Suprapubic skin (tissue), 4 donors: Measurements from ENCODE around the gene FUZ. TPM values are rescaled to one million over a fixed set of nuclear protein-coding genes. Genes with fewer than 3 reads are reported as not detected.

Experiments
- DNase-seq, 2 donors: peaks; one replicate each; pipeline ENCODE4 v3.0.0-alpha.2; 2019; ENCODE audit warnings: low spot score in 2 of 2
- H3K27ac ChIP-seq: fragments of 200-600 bp; sonication (generic); one replicate; pipeline ENCODE4 v1.5.1; 2019
- H3K27me3 ChIP-seq: fragments of 200-600 bp; sonication (generic); one replicate; pipeline ENCODE4 v1.5.1; 2019
- H3K36me3 ChIP-seq: fragments of 200-600 bp; sonication (generic); one replicate; pipeline ENCODE4 v1.5.1; 2019
- H3K4me1 ChIP-seq: fragments of 200-600 bp; sonication (generic); one replicate; pipeline ENCODE4 v1.5.1; 2019
- H3K4me3 ChIP-seq: fragments of 200-600 bp; sonication (generic); one replicate; pipeline ENCODE4 v1.5.1; 2019; ENCODE audit warnings: mild to moderate bottlenecking
- H3K9me3 ChIP-seq: fragments of 200-600 bp; sonication (generic); one replicate; pipeline ENCODE4 v1.5.1; 2019
- CTCF ChIP-seq, 2 donors: fragments of 200-600 bp in 1 of 2; fragments of 450-650 bp in 1 of 2; sonication (generic) in 1 of 2; IDR thresholded peaks; one replicate each; pipeline ENCODE4 v1.5.1; 2016 to 2019; ENCODE audit warnings: antibody characterized with exemption in 2 of 2, mild to moderate bottlenecking in 1 of 2, moderate library complexity in 1 of 2
- EP300 ChIP-seq: sonication (generic); formaldehyde crosslinking; IDR thresholded peaks from one replicate; pipeline ENCODE4 v1.6.1; 2017; ENCODE audit warnings: antibody characterized with exemption
- POLR2A ChIP-seq, 2 donors: fragments of 450-650 bp; IDR thresholded peaks; one replicate each; pipeline ENCODE4 v1.6.1; 2017; ENCODE audit warnings: antibody characterized with exemption in 2 of 2, mild to moderate bottlenecking in 2 of 2, moderate library complexity in 2 of 2
- POLR2AphosphoS5 ChIP-seq, 3 donors: sonication (generic); formaldehyde crosslinking; IDR thresholded peaks; one replicate each; pipeline ENCODE4 v1.6.1; 2017; ENCODE audit warnings: antibody characterized with exemption in 3 of 3
- WGBS: methylation state at CpG from one replicate; pipeline ENCODE4 v1.1.5; 2018; 5-methylcytosine and 5-hydroxymethylcytosine counted together
- total RNA-seq, 4 donors: library from RNA; depleted of rRNA; stranded (reverse); fragments of >200 nt; gene quantifications; one replicate each; pipeline ENCODE4 v1.1.0, GENCODE V29; 2016

FUZ gene
- total RNA-seq, 4 donors from 2014 or later: 9.4 to 24.2 (median 14.4) TPM

- H3K36me3 ChIP-seq: peaks cover 78% of the 10 kb centered on the region
Observed at GRCh38 chr19:49835562-49835961, 22.5 kb upstream of the FUZ start.

GRCh38 chr19:49833599-49833998, 20.5 kb upstream of the FUZ start:
- TF ChIP-seq POLR2AphosphoS5 (IDR thresholded peaks at IDR 0.05) (no peak), CTCF (IDR thresholded peaks at IDR 0.05) (no peak), POLR2A (IDR thresholded peaks at IDR 0.05) (no peak), EP300 (no peak)
- Histone ChIP-seq H3K36me3 (peaks cover 87% of the 10 kb centered on the region), H3K27ac (no peak overlapping the region), H3K9me3 (no peaks in the 10 kb centered on the region), H3K4me3 (no peak overlapping the region), H3K4me1 (no peaks in the 10 kb centered on the region), H3K27me3 (no peaks in the 10 kb centered on the region)
- no peak for DNase-seq
- WGBS: 92% methylated on average over 5 of the region's 7 CpGs

More at GRCh38 chr19:49835562-49835961, 22.5 kb upstream of the FUZ start:
- no peak for TF ChIP-seq CTCF (IDR thresholded peaks at IDR 0.05)
- TF ChIP-seq POLR2AphosphoS5 (IDR thresholded peaks at IDR 0.05): no peak
- no peak for TF ChIP-seq EP300
- TF ChIP-seq POLR2A (IDR thresholded peaks at IDR 0.05): no peak
- Histone ChIP-seq H3K4me3 (no peak overlapping the region), H3K4me1 (no peaks in the 10 kb centered on the region), H3K27ac (no peak overlapping the region), H3K9me3 (no peaks in the 10 kb centered on the region), H3K27me3 (no peaks in the 10 kb centered on the region)
- DNase-seq: no peak
- WGBS: 92% methylated on average over 7 of the region's 12 CpGs

- H3K9me3 ChIP-seq: no peaks in the 10 kb centered on the region
- no peak for DNase-seq
- H3K4me3 ChIP-seq: no peak overlapping the region
- 70% methylated on average over 9 of the region's 9 CpGs for WGBS
- H3K4me1 ChIP-seq: no peaks in the 10 kb centered on the region
- TF ChIP-seq POLR2A (IDR thresholded peaks at IDR 0.05): no peak
- TF ChIP-seq EP300: no peak
- no peak for TF ChIP-seq CTCF (IDR thresholded peaks at IDR 0.05)
- TF ChIP-seq POLR2AphosphoS5 (IDR thresholded peaks at IDR 0.05): no peak
- peaks cover 94% of the 10 kb centered on the region for H3K36me3 ChIP-seq
- no peak overlapping the region for H3K27ac ChIP-seq
- H3K27me3 ChIP-seq: no peaks in the 10 kb centered on the region
Observed at GRCh38 chr19:49832556-49832955, 19.5 kb upstream of the FUZ start.

GRCh38 chr19:49831592-49831991, 18.5 kb upstream of the FUZ start:
- Histone ChIP-seq H3K4me3 (no peak overlapping the region), H3K4me1 (no peaks in the 10 kb centered on the region), H3K27ac (no peak overlapping the region), H3K36me3 (peaks cover 91% of the 10 kb centered on the region), H3K27me3 (no peaks in the 10 kb centered on the region), H3K9me3 (no peaks in the 10 kb centered on the region)
- WGBS: 93% methylated on average over 8 of the region's 8 CpGs
- TF ChIP-seq CTCF (IDR thresholded peaks at IDR 0.05) (no peak), POLR2AphosphoS5 (IDR thresholded peaks at IDR 0.05) (no peak), POLR2A (IDR thresholded peaks at IDR 0.05) (no peak), EP300 (no peak)
- no peak for DNase-seq

- Histone ChIP-seq H3K4me3 (no peak overlapping the region), H3K9me3 (no peaks in the 10 kb centered on the region), H3K27ac (no peak overlapping the region), H3K4me1 (no peaks in the 10 kb centered on the region), H3K27me3 (no peaks in the 10 kb centered on the region), H3K36me3 (peaks cover 84% of the 10 kb centered on the region)
- WGBS: 98% methylated on average over 6 of the region's 12 CpGs
- TF ChIP-seq CTCF (IDR thresholded peaks at IDR 0.05) (no peak), POLR2AphosphoS5 (IDR thresholded peaks at IDR 0.05) (no peak), POLR2A (IDR thresholded peaks at IDR 0.05) (no peak), EP300 (no peak)
- DNase-seq: no peak
Observed at GRCh38 chr19:49830766-49831165, 17.7 kb upstream of the FUZ start.
